Natural killer cell treated with Interleukin-12 subunit alpha and Interleukin-12 subunit beta and Interleukin-15 and Interleukin-18, amount 100 ng/mL, for 72 hours (primary cell): ENCODE results near the gene TEX10. TPM values are rescaled to one million over a fixed set of nuclear protein-coding genes. Genes with fewer than 3 reads are reported as not detected.
"Not testable (repeated sequence)": the region's sequence is repeated elsewhere in the genome, so short reads cannot be mapped to it uniquely, and the experiment has no call there.

Experiments
- ATAC-seq, 2 donors: fragments of 150-1000 bp; cut with Tn5 transposase in 1 of 2; sonication (Bioruptor Pico), chemical (Tn5 transposase) in 1 of 2; 2 replicates each; pipeline ENCODE4 v1.10.0; 2021
- DNase-seq: peaks from one replicate; pipeline ENCODE4 v3.0.0; 2022; ENCODE audit warnings: low spot score
- H3K27ac Mint-ChIP-seq, 2 donors: 1 replicate in 1 of 2; 2 replicates in 1 of 2; pipeline ENCODE4 v1.8.0; 2022; ENCODE audit warnings: mixed read lengths in 2 of 2, mild to moderate bottlenecking in 1 of 2, moderate library complexity in 1 of 2
- H3K27me3 Mint-ChIP-seq, 2 donors: 1 replicate in 1 of 2; 2 replicates in 1 of 2; pipeline ENCODE4 v1.8.0; 2022; ENCODE audit warnings: mixed read lengths in 2 of 2
- H3K36me3 Mint-ChIP-seq: one replicate; pipeline ENCODE4 v1.8.0; 2022; ENCODE audit warnings: mixed read lengths
- H3K4me1 Mint-ChIP-seq, 2 donors: 1 replicate in 1 of 2; 2 replicates in 1 of 2; pipeline ENCODE4 v1.8.0; 2022; ENCODE audit warnings: low read depth in 2 of 2, mixed read lengths in 2 of 2, mild to moderate bottlenecking in 1 of 2
- H3K4me3 Mint-ChIP-seq: one replicate; pipeline ENCODE4 v1.8.0; 2022; ENCODE audit warnings: mixed read lengths
- H3K9me3 Mint-ChIP-seq: 2 replicates; pipeline ENCODE4 v1.8.0; 2022; ENCODE audit warnings: mixed read lengths
- total RNA-seq, 2 donors: library from RNA; stranded (reverse); gene quantifications; one replicate each; pipeline ENCODE4 v1.2.3, GENCODE V29; 2022

TEX10 gene
- total RNA-seq, 2 donors from 2014 or later = 17.3 to 37.7 TPM

GRCh38 chr9:100366121-100366520 lies 13.4 kb upstream of the TEX10 start:
- Mint-ChIP-seq H3K4me1 (no peaks in the 10 kb centered on the region), H3K4me3 (no peak overlapping the region), H3K27me3 (no peaks in the 10 kb centered on the region), H3K36me3 (no peaks in the 10 kb centered on the region), H3K27ac (no peak overlapping the region), H3K9me3 (no peaks in the 10 kb centered on the region)
- ATAC-seq (no peak), DNase-seq (no peak)

- Mint-ChIP-seq H3K9me3 (no peaks in the 10 kb centered on the region), H3K4me1 (no peaks in the 10 kb centered on the region), H3K27me3 (no peaks in the 10 kb centered on the region), H3K36me3 (no peaks in the 10 kb centered on the region), H3K27ac (no peak overlapping the region), H3K4me3 (no peak overlapping the region)
- no peak for ATAC-seq
- no peak for DNase-seq
These were observed 11.3 kb upstream of the TEX10 start for GRCh38 chr9:100364013-100364412.

GRCh38 chr9:100359057-100359456 lies 6.3 kb upstream of the TEX10 start:
- ATAC-seq = no peak
- H3K27me3 Mint-ChIP-seq = no peaks in the 10 kb centered on the region

DNA sequence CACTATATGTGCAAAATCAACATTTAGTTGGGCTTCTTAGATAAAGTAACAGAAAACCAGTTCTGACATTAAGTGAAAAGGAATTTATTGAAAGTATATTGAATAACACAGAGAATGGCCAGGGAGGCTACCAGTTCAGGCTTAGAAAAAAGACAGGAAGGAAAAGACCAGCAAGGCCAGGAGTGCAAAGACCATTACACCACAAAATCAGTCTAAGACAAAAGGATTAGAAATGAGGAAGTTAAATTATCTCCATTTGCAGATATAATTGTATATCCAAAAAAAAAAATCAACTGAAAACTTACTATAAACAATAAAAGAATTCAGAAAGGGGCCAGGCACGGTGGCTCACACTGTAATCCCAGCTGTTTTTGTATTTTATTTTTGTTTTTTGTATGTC lies 4.8 kb upstream of the TEX10 start:
- no peaks in the 10 kb centered on the region for H3K27me3 Mint-ChIP-seq
- H3K9me3 Mint-ChIP-seq = peaks cover 5% of the 10 kb centered on the region
- H3K36me3 Mint-ChIP-seq = no peaks in the 10 kb centered on the region
- H3K4me1 Mint-ChIP-seq = peaks cover 18 to 23% of the 10 kb centered on the region in 2 donors
- DNase-seq (no peak), ATAC-seq (no peak)
- no peak overlapping the region for H3K4me3 Mint-ChIP-seq
- no peak overlapping the region for H3K27ac Mint-ChIP-seq

More at GRCh38 chr9:100359057-100359456, 6.3 kb upstream of the TEX10 start:
- Mint-ChIP-seq H3K9me3 (peaks cover 4% of the 10 kb centered on the region), H3K36me3 (no peaks in the 10 kb centered on the region), H3K4me3 (no peak overlapping the region), H3K4me1 (peaks cover 12 to 14% of the 10 kb centered on the region in 2 donors), H3K27ac (no peak overlapping the region)
- DNase-seq = no peak

DNA sequence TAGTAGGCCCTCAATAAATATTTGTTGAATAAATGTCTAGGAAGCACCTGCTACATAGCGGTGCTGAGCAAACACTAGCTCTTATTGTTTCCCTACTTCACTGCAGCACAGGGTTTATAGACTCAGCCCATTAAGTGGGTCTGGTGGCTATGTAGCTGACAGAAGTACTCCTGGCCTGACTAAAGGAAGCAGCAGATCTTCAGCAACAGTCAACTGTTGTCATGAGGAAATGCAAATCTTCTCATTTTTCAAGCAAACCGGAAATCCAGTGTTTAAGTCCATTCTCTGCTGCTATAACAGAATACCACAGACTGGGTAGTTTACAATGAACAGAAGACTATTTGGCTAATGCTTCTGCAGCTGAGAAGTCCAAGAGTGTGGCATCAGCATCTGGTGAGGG lies 2.8 kb upstream of the TEX10 start:
- no peak for ATAC-seq
- Mint-ChIP-seq H3K4me3 (no peak overlapping the region), H3K9me3 (peaks cover 5% of the 10 kb centered on the region), H3K27ac (no peak overlapping the region), H3K4me1 (peaks cover 28 to 37% of the 10 kb centered on the region in 2 donors), H3K27me3 (no peaks in the 10 kb centered on the region), H3K36me3 (peaks cover 5% of the 10 kb centered on the region)
- no peak for DNase-seq

- ATAC-seq (no peak), DNase-seq (no peak)
- Mint-ChIP-seq H3K4me1 (peaks cover 34 to 43% of the 10 kb centered on the region in 2 donors), H3K27me3 (no peaks in the 10 kb centered on the region), H3K36me3 (peaks cover 5% of the 10 kb centered on the region), H3K27ac (no peak overlapping the region), H3K4me3 (peak overlapping the region; percentile 38), H3K9me3 (peaks cover 5% of the 10 kb centered on the region)
These were observed 1.5 kb upstream of the TEX10 start for GRCh38 chr9:100354121-100354800.

DNA sequence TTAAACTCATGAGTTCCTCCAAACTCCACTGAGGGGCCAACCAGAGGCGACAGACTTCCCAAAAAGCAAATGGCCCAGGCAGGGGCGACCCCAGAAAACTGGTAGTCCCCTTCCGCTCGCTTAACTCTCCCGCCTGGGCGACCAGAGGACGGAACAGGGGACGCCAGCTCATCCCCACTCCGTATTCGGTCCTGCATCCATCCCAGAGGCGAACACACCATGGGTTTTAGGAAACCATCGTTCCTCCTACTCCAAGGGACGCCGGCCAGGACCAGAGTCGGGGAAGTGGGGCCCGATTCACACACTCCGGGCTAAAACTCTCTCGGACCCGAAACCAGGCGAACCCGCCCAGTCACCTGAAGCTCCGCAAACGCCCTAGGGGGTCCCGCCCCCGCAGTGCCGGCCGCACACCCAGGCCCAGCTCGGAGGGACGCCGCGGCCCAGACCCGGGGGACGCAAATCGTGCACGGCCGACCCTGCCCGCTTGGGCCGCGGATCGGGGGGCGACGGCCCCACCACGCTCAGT lies 478 bp downstream of the TEX10 start:
- peaks cover 27 to 35% of the 10 kb centered on the region in 2 donors for H3K4me1 Mint-ChIP-seq
- H3K27ac Mint-ChIP-seq = peak overlapping the region; percentile 79 to 85
- ATAC-seq (peak; percentile 69 to 75), DNase-seq (peak; percentile 64)
- H3K9me3 Mint-ChIP-seq = peaks cover 5% of the 10 kb centered on the region
- H3K4me3 Mint-ChIP-seq = peak overlapping the region; percentile 99
- H3K27me3 Mint-ChIP-seq = no peaks in the 10 kb centered on the region
- peaks cover 5% of the 10 kb centered on the region for H3K36me3 Mint-ChIP-seq

DNA sequence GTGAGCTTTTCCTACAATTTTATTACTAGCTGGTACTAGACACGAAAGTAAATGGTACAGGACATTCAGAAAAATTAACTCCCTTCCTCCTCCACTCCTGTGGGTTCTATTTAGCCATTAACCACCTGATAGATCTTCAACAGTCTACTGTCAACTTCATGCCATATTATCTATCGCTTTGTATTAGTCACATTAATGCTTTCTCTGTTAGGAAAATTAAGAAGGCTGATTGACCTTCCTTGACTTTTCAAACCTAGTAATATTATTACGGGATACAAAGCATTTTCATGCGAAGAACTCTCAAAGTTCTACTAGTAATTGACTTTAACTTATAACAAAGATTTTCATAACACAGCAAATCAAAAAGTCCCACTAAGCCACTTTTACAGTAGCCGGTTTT lies 1.2 kb downstream of the TEX10 start:
- peaks cover 27 to 33% of the 10 kb centered on the region in 2 donors for H3K4me1 Mint-ChIP-seq
- H3K27ac Mint-ChIP-seq = peak overlapping the region; percentile 79 to 85
- ATAC-seq (no peak), DNase-seq (no peak)
- H3K9me3 Mint-ChIP-seq = peaks cover 5% of the 10 kb centered on the region
- peaks cover 11% of the 10 kb centered on the region for H3K36me3 Mint-ChIP-seq
- H3K27me3 Mint-ChIP-seq = no peaks in the 10 kb centered on the region
- peak overlapping the region; percentile 99 for H3K4me3 Mint-ChIP-seq

- peaks cover 5% of the 10 kb centered on the region for H3K9me3 Mint-ChIP-seq
- DNase-seq (no peak), ATAC-seq (no peak)
- no peaks in the 10 kb centered on the region for H3K27me3 Mint-ChIP-seq
- H3K4me1 Mint-ChIP-seq = peaks cover 27 to 36% of the 10 kb centered on the region in 2 donors
- H3K27ac Mint-ChIP-seq = no peak overlapping the region
- peak overlapping the region; percentile 19 for H3K4me3 Mint-ChIP-seq
- peaks cover 17% of the 10 kb centered on the region for H3K36me3 Mint-ChIP-seq
These were observed 2.6 kb downstream of the TEX10 start for GRCh38 chr9:100350188-100350587.

DNA sequence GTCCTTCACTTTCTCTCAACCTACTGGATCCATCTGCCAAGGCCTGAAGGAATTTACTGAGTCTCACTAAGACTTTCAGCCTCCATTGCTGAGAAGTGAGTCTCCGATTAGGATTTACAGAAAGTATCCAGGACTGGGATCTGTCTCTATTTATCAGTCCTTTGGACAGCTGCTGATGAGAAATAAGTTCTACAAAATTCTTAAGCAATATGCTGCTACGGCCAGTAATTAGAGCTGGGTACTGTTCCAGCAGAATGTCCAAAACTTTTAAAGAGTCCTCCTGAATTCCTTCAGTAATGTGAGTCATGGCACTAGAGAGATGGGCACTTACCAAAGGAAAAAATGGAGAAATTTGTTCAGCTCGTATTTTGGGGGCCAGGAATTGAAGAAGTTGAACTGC lies 5.9 kb downstream of the TEX10 start:
- ATAC-seq (no peak), DNase-seq (no peak)
- peaks cover 20% of the 10 kb centered on the region for H3K36me3 Mint-ChIP-seq

DNA sequence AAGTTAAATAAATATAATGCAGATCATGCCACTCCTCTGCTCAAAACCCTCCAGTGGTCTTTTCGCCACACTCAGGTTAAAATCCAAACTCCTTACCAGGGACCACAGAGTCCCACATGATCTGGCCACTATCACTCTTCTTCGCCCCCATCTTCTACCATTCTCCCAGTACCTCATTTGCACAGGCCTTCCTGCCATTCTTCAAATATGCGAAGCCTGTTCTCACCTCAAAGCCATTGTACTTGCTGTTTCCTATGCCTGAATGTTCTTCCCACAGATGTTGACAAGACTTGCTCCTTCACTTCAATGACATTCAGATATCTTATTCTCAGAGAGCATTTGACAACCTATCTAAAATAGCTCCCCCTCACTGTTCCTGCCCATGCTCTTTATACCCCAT lies 10.9 kb downstream of the TEX10 start:
- no peak overlapping the region for H3K4me3 Mint-ChIP-seq
- H3K27ac Mint-ChIP-seq = no peak overlapping the region
- no peaks in the 10 kb centered on the region for H3K27me3 Mint-ChIP-seq
- no peak for ATAC-seq
- H3K4me1 Mint-ChIP-seq = peaks cover 16% of the 10 kb centered on the region in 2 donors
- DNase-seq = no peak
- no peaks in the 10 kb centered on the region for H3K9me3 Mint-ChIP-seq
- peaks cover 23% of the 10 kb centered on the region for H3K36me3 Mint-ChIP-seq

More for the DNA sequence above, 5.9 kb downstream of the TEX10 start:
- Mint-ChIP-seq H3K4me3 (no peak overlapping the region), H3K27me3 (no peaks in the 10 kb centered on the region), H3K9me3 (no peaks in the 10 kb centered on the region), H3K27ac (peak overlapping the region in 1 of 2 donors; percentile 48), H3K4me1 (peaks cover 17 to 27% of the 10 kb centered on the region in 2 donors)

DNA sequence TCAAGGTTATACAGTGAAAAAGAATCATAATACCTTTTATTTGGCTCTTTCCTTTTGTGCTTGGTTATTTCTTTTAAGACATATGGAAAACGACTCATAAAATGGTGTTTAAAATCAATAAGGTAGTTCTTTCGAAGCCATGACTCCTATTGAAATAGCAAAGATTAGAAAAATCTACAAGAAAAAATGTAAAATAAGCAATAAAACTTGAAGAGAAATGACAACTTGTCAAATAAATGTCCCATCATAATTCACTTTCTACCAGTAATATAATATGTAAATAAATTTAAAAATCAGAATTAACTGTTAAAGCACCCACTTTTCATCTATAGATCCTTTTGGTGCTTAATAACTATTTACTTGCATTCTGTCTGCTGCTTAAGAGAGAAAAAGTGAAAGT lies 12.5 kb downstream of the TEX10 start:
- Mint-ChIP-seq H3K9me3 (no peaks in the 10 kb centered on the region), H3K4me1 (peaks cover 13 to 16% of the 10 kb centered on the region in 2 donors), H3K36me3 (peaks cover 14% of the 10 kb centered on the region), H3K27me3 (no peaks in the 10 kb centered on the region), H3K4me3 (no peak overlapping the region), H3K27ac (no peak overlapping the region)
- DNase-seq = no peak
- no peak for ATAC-seq

DNA sequence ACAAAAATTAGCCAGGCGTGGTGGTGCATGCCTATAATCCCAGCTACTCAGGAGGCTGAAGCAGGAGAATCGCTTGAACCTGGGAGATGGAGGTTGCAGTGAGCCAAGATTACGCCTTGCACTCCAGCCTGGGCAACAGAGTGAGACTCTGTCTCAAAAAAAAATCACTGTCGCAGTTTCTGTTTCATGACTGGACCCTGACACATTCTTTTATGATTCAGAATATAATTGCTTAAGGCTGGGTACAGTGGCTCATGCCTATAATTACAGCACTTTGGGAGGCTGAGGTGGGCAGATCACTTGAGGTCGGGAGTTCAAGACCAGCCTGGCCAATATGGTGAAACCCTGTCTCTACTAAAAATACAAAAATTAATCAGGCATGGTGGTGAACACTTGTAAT lies 14.0 kb downstream of the TEX10 start:
- H3K27ac Mint-ChIP-seq, H3K9me3 Mint-ChIP-seq, DNase-seq, ATAC-seq, H3K4me3 Mint-ChIP-seq, H3K27me3 Mint-ChIP-seq: not testable (repeated sequence)
- Mint-ChIP-seq H3K4me1 (peaks cover 11 to 16% of the 10 kb centered on the region in 2 donors), H3K36me3 (peaks cover 13% of the 10 kb centered on the region)

DNA sequence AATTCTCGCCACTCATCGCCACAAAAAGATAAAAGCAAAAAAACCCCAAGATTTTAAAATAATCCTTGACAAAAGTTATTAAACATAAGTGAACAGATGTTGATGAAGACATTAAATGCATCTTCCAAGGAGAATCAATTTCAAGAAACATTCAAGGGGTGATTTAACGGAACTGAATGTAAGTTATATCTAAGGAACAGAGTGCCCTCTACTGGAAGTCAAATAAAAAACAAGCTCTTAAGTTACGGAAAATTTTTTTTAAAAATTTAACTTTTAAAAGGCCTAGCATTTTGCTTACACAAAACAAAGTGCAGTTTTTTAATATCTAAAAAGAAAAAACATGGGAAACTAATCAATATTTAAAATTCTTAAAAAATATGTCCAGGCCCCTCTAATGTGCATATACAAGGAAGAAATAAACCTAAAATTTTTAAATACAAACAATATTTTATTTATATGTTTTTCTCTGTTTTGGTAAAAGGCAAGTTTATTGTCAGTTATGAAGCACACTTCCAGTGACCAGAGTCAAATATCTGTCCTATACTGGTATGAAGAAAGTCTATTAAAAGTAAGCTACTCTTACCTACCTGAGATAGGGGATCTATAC lies 28.0 kb downstream of the TEX10 start:
- DNase-seq (no peak), ATAC-seq (no peak)
- no peak overlapping the region for H3K27ac Mint-ChIP-seq
- no peak overlapping the region for H3K4me3 Mint-ChIP-seq
- H3K4me1 Mint-ChIP-seq = no peaks in the 10 kb centered on the region
- no peaks in the 10 kb centered on the region for H3K27me3 Mint-ChIP-seq
- H3K36me3 Mint-ChIP-seq = no peaks in the 10 kb centered on the region
- H3K9me3 Mint-ChIP-seq = no peaks in the 10 kb centered on the region
